Effector memory CD4-positive, alpha-beta T cell (primary cell): ENCODE results near the gene ABHD17A.

Experiments
- DNase-seq, 3 donors: peaks; one replicate each; pipeline ENCODE4 v3.0.0-alpha.2; 2020
- H3K27ac ChIP-seq: 2 replicates; pipeline ENCODE4 v1.7.0; 2013; ENCODE audit warnings: mild to moderate bottlenecking, low read length, moderate library complexity; ENCODE audit not compliant: insufficient read depth, poor library complexity, severe bottlenecking
- H3K27me3 ChIP-seq: replicated peaks from 2 replicates; pipeline ENCODE4 v1.7.0; 2013; ENCODE audit warnings: mild to moderate bottlenecking, low read length; ENCODE audit not compliant: insufficient read depth, control insufficient read depth, poor library complexity, severe bottlenecking
- H3K36me3 ChIP-seq: 2 replicates; pipeline ENCODE4 v1.7.0; 2013; ENCODE audit warnings: mild to moderate bottlenecking, low read length, moderate library complexity; ENCODE audit not compliant: control insufficient read depth, insufficient read depth
- H3K4me1 ChIP-seq: 2 replicates; pipeline ENCODE4 v1.7.0; 2013; ENCODE audit warnings: low read length, mild to moderate bottlenecking; ENCODE audit not compliant: control insufficient read depth, insufficient read depth, poor library complexity, severe bottlenecking
- H3K4me3 ChIP-seq: 2 replicates; pipeline ENCODE4 v1.7.0; 2013; ENCODE audit warnings: low read length, low read depth, mild to moderate bottlenecking; ENCODE audit not compliant: insufficient read depth, poor library complexity, severe bottlenecking
- H3K9me3 ChIP-seq: 2 replicates; pipeline ENCODE4 v1.7.0; 2013; ENCODE audit warnings: mild to moderate bottlenecking, low read length, moderate library complexity; ENCODE audit not compliant: control insufficient read depth

Gene ABHD17A

GRCh38 chr19:1911098-1911497 is 25.8 kb upstream of the ABHD17A start:
- no peaks in the 10 kb centered on the region for H3K27me3 ChIP-seq
- peaks cover 12% of the 10 kb centered on the region for H3K36me3 ChIP-seq
- DNase-seq: no peak
- peaks cover 6% of the 10 kb centered on the region for H3K4me1 ChIP-seq
- no peaks in the 10 kb centered on the region for H3K9me3 ChIP-seq
- H3K27ac ChIP-seq: no peak overlapping the region
- no peak overlapping the region for H3K4me3 ChIP-seq

- H3K27ac ChIP-seq: no peak overlapping the region
- peaks cover 6% of the 10 kb centered on the region for H3K4me1 ChIP-seq
- no peaks in the 10 kb centered on the region for H3K9me3 ChIP-seq
- H3K4me3 ChIP-seq: no peak overlapping the region
- no peak for DNase-seq
- peaks cover 12% of the 10 kb centered on the region for H3K36me3 ChIP-seq
- no peaks in the 10 kb centered on the region for H3K27me3 ChIP-seq
Observed at GRCh38 chr19:1910177-1910576, 24.9 kb upstream of the ABHD17A start.

- peaks cover 6% of the 10 kb centered on the region for H3K4me1 ChIP-seq
- H3K4me3 ChIP-seq: no peak overlapping the region
- no peaks in the 10 kb centered on the region for H3K27me3 ChIP-seq
- DNase-seq: no peak
- H3K36me3 ChIP-seq: peaks cover 12% of the 10 kb centered on the region
- H3K27ac ChIP-seq: no peak overlapping the region
- no peaks in the 10 kb centered on the region for H3K9me3 ChIP-seq
Observed at GRCh38 chr19:1909761-1910080, 24.4 kb upstream of the ABHD17A start.

GRCh38 chr19:1908364-1908678 is 23.0 kb upstream of the ABHD17A start:
- H3K4me3 ChIP-seq: no peak overlapping the region
- peaks cover 8% of the 10 kb centered on the region for H3K36me3 ChIP-seq
- no peaks in the 10 kb centered on the region for H3K27me3 ChIP-seq
- peaks cover 6% of the 10 kb centered on the region for H3K4me1 ChIP-seq
- DNase-seq: no peak
- H3K9me3 ChIP-seq: no peaks in the 10 kb centered on the region
- no peak overlapping the region for H3K27ac ChIP-seq

GRCh38 chr19:1907563-1908363 is 22.5 kb upstream of the ABHD17A start:
- Histone ChIP-seq H3K4me1 (peaks cover 6% of the 10 kb centered on the region), H3K4me3 (no peak overlapping the region), H3K36me3 (peaks cover 3% of the 10 kb centered on the region), H3K9me3 (no peaks in the 10 kb centered on the region), H3K27ac (no peak overlapping the region), H3K27me3 (no peaks in the 10 kb centered on the region)
- DNase-seq: no peak

- DNase-seq: no peak
- Histone ChIP-seq H3K36me3 (peaks cover 3% of the 10 kb centered on the region), H3K4me1 (peaks cover 6% of the 10 kb centered on the region), H3K27ac (no peak overlapping the region), H3K4me3 (no peak overlapping the region), H3K9me3 (no peaks in the 10 kb centered on the region), H3K27me3 (no peaks in the 10 kb centered on the region)
Observed at GRCh38 chr19:1906985-1907562, 21.8 kb upstream of the ABHD17A start.

- DNase-seq: no peak
- no peaks in the 10 kb centered on the region for H3K27me3 ChIP-seq
- peak overlapping the region; percentile 65 for H3K4me3 ChIP-seq
- no peaks in the 10 kb centered on the region for H3K9me3 ChIP-seq
- peak overlapping the region; percentile 84 for H3K27ac ChIP-seq
- H3K4me1 ChIP-seq: peaks cover 6% of the 10 kb centered on the region
- H3K36me3 ChIP-seq: no peaks in the 10 kb centered on the region
Observed at GRCh38 chr19:1905863-1906375, 20.6 kb upstream of the ABHD17A start.

- peaks cover 6% of the 10 kb centered on the region for H3K4me1 ChIP-seq
- H3K36me3 ChIP-seq: no peaks in the 10 kb centered on the region
- H3K27me3 ChIP-seq: no peaks in the 10 kb centered on the region
- H3K9me3 ChIP-seq: no peaks in the 10 kb centered on the region
- peak; percentile 93 to 95 (median 94) for DNase-seq
- peak within 1 kb of the TSS; percentile 65 for H3K4me3 ChIP-seq
- peak within 1 kb of the TSS; percentile 84 for H3K27ac ChIP-seq
Observed at GRCh38 chr19:1905110-1905862, 20.0 kb upstream of the ABHD17A start, which contains the start of the genes ADAT3 and SCAMP4. Gene ADAT3, plus strand, starts transcription at chr19:1905399. Its CDS starts 6,649 bp downstream, at chr19:1912048. Gene SCAMP4, plus strand, starts transcription at chr19:1905399. Its CDS starts 9,621 bp downstream, at chr19:1915020.

- Histone ChIP-seq H3K36me3 (no peaks in the 10 kb centered on the region), H3K9me3 (no peaks in the 10 kb centered on the region), H3K27ac (peak overlapping the region; percentile 84), H3K4me1 (peaks cover 6% of the 10 kb centered on the region), H3K27me3 (no peaks in the 10 kb centered on the region), H3K4me3 (no peak overlapping the region)
- DNase-seq: no peak
Observed at GRCh38 chr19:1904860-1905109, 19.5 kb upstream of the ABHD17A start.

GRCh38 chr19:1902923-1903322 is 17.6 kb upstream of the ABHD17A start:
- no peak for DNase-seq
- Histone ChIP-seq H3K27me3 (no peaks in the 10 kb centered on the region), H3K27ac (no peak overlapping the region), H3K36me3 (no peaks in the 10 kb centered on the region), H3K4me3 (no peak overlapping the region), H3K9me3 (no peaks in the 10 kb centered on the region), H3K4me1 (no peaks in the 10 kb centered on the region)
